Measurements from ENCODE around the gene SEC14L2. TPM values are rescaled to one million over a fixed set of nuclear protein-coding genes. Genes with fewer than 3 reads are reported as not detected.

SEC14L2 gene
- total RNA-seq, 1 experiment from 2014 or later: 3.9 TPM

DNA sequence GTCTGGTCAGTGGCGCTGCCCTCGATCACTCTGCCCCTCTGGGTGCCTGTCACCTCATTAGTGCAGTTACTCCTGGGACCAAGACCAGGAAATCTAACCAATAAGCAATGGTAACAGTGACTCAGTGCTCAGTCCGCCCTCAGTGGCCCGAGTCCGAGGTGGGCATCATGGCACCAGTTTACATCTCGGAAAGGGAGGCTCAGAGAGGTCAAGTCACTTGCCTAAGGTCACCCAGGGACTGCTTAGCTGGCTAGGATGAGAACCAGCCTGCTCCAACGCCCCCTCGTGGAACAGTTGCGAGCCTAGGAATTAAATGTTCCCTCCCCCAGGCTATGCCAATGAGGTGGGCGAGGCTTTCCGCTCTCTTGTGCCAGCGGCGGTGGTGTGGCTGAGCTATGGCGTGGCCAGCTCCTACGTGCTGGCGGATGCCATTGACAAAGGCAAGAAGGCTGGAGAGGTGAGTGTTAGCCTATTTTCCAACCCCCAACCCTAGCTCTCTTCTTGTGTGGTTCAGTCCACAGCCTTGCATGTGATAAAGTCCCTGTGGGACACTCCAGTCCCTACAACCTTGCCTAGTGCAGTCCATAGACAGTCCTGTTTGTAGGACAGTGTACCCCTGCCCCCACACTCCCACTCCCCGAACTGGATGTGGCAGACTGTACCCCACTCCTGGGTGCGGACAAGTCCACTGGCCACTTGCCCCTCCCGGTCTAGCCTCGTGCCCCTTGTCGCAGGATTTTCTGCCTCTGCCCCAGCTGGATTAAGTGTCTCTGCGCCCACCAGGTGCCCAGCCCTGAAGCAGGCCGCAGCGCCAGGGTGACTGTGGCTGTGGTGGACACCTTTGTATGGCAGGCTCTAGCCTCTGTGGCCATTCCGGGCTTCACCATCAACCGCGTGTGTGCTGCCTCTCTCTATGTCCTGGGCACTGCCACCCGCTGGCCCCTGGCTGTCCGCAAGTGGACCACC lies 29.9 kb downstream of the SEC14L2 start (continued):
- TF ChIP-seq, protein P1, sequence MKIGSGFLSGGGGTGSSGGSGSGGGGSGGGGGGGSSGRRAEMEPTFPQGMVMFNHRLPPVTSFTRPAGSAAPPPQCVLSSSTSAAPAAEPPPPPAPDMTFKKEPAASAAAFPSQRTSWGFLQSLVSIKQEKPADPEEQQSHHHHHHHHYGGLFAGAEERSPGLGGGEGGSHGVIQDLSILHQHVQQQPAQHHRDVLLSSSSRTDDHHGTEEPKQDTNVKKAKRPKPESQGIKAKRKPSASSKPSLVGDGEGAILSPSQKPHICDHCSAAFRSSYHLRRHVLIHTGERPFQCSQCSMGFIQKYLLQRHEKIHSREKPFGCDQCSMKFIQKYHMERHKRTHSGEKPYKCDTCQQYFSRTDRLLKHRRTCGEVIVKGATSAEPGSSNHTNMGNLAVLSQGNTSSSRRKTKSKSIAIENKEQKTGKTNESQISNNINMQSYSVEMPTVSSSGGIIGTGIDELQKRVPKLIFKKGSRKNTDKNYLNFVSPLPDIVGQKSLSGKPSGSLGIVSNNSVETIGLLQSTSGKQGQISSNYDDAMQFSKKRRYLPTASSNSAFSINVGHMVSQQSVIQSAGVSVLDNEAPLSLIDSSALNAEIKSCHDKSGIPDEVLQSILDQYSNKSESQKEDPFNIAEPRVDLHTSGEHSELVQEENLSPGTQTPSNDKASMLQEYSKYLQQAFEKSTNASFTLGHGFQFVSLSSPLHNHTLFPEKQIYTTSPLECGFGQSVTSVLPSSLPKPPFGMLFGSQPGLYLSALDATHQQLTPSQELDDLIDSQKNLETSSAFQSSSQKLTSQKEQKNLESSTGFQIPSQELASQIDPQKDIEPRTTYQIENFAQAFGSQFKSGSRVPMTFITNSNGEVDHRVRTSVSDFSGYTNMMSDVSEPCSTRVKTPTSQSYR (CRISPR knock-in tag; IDR thresholded peaks at IDR 0.05): no peak
- no peak for TF ChIP-seq FOXP1 (CRISPR knock-in tag; IDR thresholded peaks at IDR 0.05; ENCODE audit: borderline replicate concordance)

DNA sequence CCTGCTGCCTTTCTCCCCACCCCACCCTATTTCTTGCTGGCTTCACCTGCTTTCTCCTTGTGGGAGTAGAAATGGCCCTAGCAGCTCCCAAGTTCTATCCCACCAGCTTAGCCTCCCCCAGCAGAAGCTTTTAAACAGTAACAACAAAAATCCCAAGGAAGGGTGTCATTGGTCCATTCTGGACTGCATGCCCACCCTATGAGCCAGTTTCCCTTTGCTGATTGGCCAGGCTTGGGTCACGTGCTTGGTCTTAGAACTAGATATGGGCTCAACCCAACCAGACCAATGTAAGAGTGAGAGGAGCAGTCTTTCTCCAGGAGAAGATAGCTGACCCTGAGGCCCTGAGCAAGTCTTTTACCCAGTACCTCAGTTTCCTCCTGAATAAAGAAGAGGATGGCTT lies 31.1 kb downstream of the SEC14L2 start:
- POLR2A ChIA-PET: no interaction called here
- TF ChIP-seq JUN (CRISPR knock-in tag; IDR thresholded peaks at IDR 0.05): no peak
- peaks cover 21% of the 10 kb centered on the region for H3K4me1 Mint-ChIP-seq
- H3K36me3 Mint-ChIP-seq: peaks cover 16% of the 10 kb centered on the region
- H3K9me3 Mint-ChIP-seq: no peaks in the 10 kb centered on the region
- H3K4me3 Mint-ChIP-seq: no peak overlapping the region
- H3K27ac Mint-ChIP-seq: no peak overlapping the region
- no peaks in the 10 kb centered on the region; the same call in 1 of the 2 replicates for H3K27me3 Mint-ChIP-seq (ENCODE audit: low read depth)
- DNase-seq (ENCODE audit: low spot score): no peak
- CTCF ChIA-PET: interaction anchor here (2.2 kb wide), 1 partner anchor 17 kb away, joined by 10 read pairs; no protein-coding TSS in a partner anchor
- ATAC-seq: no peak

DNA sequence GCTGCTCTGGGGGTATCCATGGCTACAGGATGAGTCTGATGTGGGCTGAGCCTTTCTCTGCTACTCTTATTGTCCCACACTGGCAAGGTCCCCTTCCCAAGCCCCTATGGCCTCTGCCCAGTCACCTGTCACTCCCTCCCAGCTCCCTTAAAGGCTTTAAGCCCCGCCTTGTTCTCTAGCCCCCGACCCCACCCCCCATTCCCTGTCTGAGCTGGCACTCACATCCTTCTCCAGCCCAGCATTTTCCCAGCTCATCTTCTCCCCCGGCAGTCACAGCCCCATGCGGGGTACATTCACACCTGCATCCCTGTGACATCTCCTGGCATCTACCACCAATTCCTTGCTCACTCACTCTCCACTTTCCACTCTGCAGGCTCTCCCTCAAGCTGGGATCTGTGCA lies 33.1 kb downstream of the SEC14L2 start:
- POLR2A ChIA-PET: interaction anchor here (1.6 kb wide), 1 partner anchor 33 kb away, joined by 7 read pairs; the partner anchor contains the start of gene SEC14L2
- peak overlapping the region; percentile 51; the same call in 1 of the 2 replicates for H3K27ac Mint-ChIP-seq
- ATAC-seq: no peak
- TF ChIP-seq, protein P2, sequence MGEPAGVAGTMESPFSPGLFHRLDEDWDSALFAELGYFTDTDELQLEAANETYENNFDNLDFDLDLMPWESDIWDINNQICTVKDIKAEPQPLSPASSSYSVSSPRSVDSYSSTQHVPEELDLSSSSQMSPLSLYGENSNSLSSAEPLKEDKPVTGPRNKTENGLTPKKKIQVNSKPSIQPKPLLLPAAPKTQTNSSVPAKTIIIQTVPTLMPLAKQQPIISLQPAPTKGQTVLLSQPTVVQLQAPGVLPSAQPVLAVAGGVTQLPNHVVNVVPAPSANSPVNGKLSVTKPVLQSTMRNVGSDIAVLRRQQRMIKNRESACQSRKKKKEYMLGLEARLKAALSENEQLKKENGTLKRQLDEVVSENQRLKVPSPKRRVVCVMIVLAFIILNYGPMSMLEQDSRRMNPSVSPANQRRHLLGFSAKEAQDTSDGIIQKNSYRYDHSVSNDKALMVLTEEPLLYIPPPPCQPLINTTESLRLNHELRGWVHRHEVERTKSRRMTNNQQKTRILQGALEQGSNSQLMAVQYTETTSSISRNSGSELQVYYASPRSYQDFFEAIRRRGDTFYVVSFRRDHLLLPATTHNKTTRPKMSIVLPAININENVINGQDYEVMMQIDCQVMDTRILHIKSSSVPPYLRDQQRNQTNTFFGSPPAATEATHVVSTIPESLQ (CRISPR knock-in tag; IDR thresholded peaks at IDR 0.05): no peak
- no peak for TF ChIP-seq JAZF1 (CRISPR knock-in tag; IDR thresholded peaks at IDR 0.05)
- TF ChIP-seq, protein P3, sequence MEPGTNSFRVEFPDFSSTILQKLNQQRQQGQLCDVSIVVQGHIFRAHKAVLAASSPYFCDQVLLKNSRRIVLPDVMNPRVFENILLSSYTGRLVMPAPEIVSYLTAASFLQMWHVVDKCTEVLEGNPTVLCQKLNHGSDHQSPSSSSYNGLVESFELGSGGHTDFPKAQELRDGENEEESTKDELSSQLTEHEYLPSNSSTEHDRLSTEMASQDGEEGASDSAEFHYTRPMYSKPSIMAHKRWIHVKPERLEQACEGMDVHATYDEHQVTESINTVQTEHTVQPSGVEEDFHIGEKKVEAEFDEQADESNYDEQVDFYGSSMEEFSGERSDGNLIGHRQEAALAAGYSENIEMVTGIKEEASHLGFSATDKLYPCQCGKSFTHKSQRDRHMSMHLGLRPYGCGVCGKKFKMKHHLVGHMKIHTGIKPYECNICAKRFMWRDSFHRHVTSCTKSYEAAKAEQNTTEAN (CRISPR knock-in tag; IDR thresholded peaks at IDR 0.05): no peak
- no peak for TF ChIP-seq JUN (CRISPR knock-in tag; IDR thresholded peaks at IDR 0.05)
- TF ChIP-seq GABPB1 (CRISPR knock-in tag; IDR thresholded peaks at IDR 0.05): no peak
- TF ChIP-seq, protein P4, sequence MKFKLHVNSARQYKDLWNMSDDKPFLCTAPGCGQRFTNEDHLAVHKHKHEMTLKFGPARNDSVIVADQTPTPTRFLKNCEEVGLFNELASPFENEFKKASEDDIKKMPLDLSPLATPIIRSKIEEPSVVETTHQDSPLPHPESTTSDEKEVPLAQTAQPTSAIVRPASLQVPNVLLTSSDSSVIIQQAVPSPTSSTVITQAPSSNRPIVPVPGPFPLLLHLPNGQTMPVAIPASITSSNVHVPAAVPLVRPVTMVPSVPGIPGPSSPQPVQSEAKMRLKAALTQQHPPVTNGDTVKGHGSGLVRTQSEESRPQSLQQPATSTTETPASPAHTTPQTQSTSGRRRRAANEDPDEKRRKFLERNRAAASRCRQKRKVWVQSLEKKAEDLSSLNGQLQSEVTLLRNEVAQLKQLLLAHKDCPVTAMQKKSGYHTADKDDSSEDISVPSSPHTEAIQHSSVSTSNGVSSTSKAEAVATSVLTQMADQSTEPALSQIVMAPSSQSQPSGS (CRISPR knock-in tag; IDR thresholded peaks at IDR 0.05; ENCODE audit: borderline replicate concordance, low read depth): no peak
- TF ChIP-seq ESRRA (CRISPR knock-in tag; IDR thresholded peaks at IDR 0.05; ENCODE audit: borderline replicate concordance): no peak
- TF ChIP-seq, protein P5, sequence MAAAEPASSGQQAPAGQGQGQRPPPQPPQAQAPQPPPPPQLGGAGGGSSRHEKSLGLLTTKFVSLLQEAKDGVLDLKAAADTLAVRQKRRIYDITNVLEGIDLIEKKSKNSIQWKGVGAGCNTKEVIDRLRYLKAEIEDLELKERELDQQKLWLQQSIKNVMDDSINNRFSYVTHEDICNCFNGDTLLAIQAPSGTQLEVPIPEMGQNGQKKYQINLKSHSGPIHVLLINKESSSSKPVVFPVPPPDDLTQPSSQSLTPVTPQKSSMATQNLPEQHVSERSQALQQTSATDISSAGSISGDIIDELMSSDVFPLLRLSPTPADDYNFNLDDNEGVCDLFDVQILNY (CRISPR knock-in tag; IDR thresholded peaks at IDR 0.05): no peak
- TF ChIP-seq, protein P6, sequence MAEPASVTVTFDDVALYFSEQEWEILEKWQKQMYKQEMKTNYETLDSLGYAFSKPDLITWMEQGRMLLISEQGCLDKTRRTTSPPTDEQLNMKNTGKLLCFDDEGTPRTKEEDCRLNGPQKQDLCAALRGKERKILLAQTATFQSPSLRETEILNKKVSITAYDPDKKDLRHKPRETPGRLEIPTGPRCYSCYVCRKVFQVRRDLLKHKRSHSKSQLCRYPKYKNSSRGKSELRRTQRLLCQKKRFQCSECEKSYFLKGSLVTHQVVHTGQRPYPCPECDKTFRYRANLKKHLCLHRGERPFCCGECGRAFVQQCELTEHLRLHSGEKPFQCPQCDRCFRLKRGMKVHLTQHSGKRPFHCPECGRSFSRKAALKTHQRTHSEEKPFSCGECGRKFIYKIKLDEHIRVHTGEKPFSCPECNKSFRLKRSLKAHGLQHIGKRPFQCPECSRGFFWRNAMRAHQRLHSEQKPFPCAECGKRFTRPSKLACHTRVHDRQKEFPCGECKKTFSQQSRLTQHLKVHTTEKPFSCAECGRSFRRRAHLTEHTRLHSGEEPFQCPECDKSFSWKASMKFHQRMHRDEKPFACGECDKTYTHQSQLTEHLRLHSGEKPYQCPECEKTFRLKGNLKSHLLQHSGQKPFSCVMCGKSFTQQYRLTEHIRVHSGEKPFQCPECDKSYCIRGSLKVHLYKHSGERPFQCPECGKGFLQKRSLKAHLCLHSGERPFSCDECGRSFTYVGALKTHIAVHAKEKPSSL (CRISPR knock-in tag; conservative IDR thresholded peaks at IDR 0.05): no peak
- TF ChIP-seq ELF4 (CRISPR knock-in tag; IDR thresholded peaks at IDR 0.05; ENCODE audit: low read depth): no peak
- TF ChIP-seq ZNF416 (CRISPR knock-in tag; IDR thresholded peaks at IDR 0.05): no peak
- no peak for TF ChIP-seq ZNF423 (CRISPR knock-in tag; IDR thresholded peaks at IDR 0.05)
- TF ChIP-seq, protein P7, sequence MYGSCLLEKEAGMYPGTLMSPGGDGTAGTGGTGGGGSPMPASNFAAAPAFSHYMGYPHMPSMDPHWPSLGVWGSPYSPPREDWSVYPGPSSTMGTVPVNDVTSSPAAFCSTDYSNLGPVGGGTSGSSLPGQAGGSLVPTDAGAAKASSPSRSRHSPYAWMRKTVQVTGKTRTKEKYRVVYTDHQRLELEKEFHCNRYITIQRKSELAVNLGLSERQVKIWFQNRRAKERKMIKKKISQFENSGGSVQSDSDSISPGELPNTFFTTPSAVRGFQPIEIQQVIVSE (CRISPR knock-in tag; IDR thresholded peaks at IDR 0.05; ENCODE audit: borderline replicate concordance): no peak
- TF ChIP-seq, protein P8, sequence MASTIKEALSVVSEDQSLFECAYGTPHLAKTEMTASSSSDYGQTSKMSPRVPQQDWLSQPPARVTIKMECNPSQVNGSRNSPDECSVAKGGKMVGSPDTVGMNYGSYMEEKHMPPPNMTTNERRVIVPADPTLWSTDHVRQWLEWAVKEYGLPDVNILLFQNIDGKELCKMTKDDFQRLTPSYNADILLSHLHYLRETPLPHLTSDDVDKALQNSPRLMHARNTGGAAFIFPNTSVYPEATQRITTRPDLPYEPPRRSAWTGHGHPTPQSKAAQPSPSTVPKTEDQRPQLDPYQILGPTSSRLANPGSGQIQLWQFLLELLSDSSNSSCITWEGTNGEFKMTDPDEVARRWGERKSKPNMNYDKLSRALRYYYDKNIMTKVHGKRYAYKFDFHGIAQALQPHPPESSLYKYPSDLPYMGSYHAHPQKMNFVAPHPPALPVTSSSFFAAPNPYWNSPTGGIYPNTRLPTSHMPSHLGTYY (CRISPR knock-in tag; IDR thresholded peaks at IDR 0.05): no peak
- no peak for TF ChIP-seq RELA (CRISPR knock-in tag; IDR thresholded peaks at IDR 0.05; ENCODE audit: borderline replicate concordance)

More for the DNA sequence above, 33.1 kb downstream of the SEC14L2 start:
- CTCF ChIA-PET: interaction anchor here (0.9 to 3.3 kb wide), 5 partner anchors 14 to 167 kb away, joined by 3 to 19 read pairs (median 4); partner anchors contain the start of gene RNF215
- Mint-ChIP-seq H3K36me3 (peaks cover 16% of the 10 kb centered on the region), H3K9me3 (no peaks in the 10 kb centered on the region), H3K4me3 (no peak overlapping the region), H3K27me3 (ENCODE audit: low read depth) (no peaks in the 10 kb centered on the region), H3K4me1 (peaks cover 15% of the 10 kb centered on the region)
- DNase-seq (ENCODE audit: low spot score): no peak
